ENCODE data around the gene SEMA3A.
"Not testable (repeated sequence)": the region's sequence is repeated elsewhere in the genome, so short reads cannot be mapped to it uniquely, and the experiment has no call there.

SEMA3A gene

DNA sequence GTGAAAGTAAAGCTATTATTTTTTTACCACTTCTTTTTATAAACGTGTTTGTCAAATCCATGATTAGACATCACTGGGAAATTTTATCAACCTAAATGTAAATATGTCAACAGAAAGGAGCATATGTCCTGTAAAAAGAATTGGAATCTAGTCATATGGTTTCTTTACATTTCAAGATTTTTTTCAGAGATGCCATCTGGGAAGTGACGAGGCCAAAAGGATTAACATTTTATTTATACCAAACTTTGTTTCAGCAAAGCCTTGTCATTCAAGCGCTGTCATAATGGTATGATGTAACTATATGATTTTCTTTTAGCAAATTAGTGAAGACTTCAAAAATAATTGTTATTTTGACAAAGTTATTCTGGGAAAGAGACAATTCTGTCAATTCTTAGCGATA, 117.3 kb downstream of the SEMA3A start:
- no peak overlapping the region for H3K4me3 ChIP-seq (ENCODE audit: insufficient read depth, low read depth, low read length)

DNA sequence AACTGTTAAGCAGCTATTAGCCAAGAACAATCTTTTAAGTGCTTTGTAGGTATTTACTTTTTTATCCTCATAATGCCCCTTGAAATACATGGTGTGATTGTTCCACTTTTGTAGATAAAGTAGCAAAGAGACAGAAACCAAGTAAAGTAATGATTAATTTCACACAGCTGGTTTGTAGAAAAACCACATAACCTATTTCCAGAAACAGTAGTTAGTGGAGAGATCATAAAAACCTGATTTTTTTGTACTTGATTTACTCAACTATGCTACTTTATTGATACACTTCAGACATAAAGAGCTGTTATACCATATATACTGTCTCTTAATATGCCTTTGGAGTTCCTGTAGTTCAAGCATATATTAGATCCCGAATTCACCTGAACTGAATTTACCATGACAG, 118.4 kb downstream of the SEMA3A start:
- Histone ChIP-seq H3K4me3 (ENCODE audit: insufficient read depth, low read depth, low read length) (no peak overlapping the region), H3K36me3 (ENCODE audit: control insufficient read depth, insufficient read depth, low read length) (no peaks in the 10 kb centered on the region), H3K27me3 (ENCODE audit: control insufficient read depth, insufficient read depth, low read length, poor library complexity, severe bottlenecking) (no peaks in the 10 kb centered on the region), H3K9me3 (ENCODE audit: control insufficient read depth, low read length) (no peaks in the 10 kb centered on the region), H3K4me1 (ENCODE audit: control insufficient read depth, insufficient read depth, low read length) (no peaks in the 10 kb centered on the region), H3K27ac (ENCODE audit: insufficient read depth, low read depth, low read length, poor library complexity, severe bottlenecking) (no peak overlapping the region)
- WGBS, 2 experiments = no CpG with 5 or more reads among the region's 1 CpG

More for the DNA sequence above, 117.3 kb downstream of the SEMA3A start:
- Histone ChIP-seq H3K27ac (ENCODE audit: insufficient read depth, low read depth, low read length, poor library complexity, severe bottlenecking) (no peak overlapping the region), H3K36me3 (ENCODE audit: control insufficient read depth, insufficient read depth, low read length) (no peaks in the 10 kb centered on the region), H3K4me1 (ENCODE audit: control insufficient read depth, insufficient read depth, low read length) (no peaks in the 10 kb centered on the region), H3K9me3 (ENCODE audit: control insufficient read depth, low read length) (no peaks in the 10 kb centered on the region), H3K27me3 (ENCODE audit: control insufficient read depth, insufficient read depth, low read length, poor library complexity, severe bottlenecking) (no peaks in the 10 kb centered on the region)
- 100% methylated on average over 3 of the region's 4 CpGs for WGBS, 2 experiments

DNA sequence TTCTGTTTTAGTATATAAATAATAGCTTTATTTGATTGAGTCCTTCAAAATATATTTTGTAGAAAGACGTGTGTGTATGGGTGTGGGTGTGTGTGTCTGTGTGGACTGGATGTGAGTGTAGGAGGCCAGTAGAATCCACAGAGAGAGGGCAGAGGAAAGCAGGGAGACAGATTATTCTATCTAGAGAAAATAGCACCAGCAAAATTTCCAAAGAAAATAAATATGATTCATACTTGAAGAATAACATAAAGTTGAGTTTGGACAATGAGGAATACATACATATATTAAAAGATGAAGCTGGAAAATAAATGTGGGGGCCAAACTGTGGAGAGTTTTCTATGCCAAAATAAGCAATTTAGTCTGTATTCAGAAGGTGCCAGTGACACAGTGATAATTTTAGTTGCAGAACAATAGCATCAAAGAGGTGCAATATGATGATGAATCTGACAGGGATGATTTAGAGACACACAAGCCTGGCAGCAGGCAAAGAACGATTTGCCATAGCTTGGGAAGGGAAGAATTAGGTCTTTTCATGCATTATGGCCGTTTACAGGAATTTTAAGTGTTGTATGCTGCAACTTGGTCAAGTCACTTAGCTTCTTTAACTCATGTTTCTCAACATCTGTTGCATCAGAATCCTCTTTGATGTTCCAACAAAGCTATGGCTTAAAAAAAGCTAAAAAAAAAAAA, 121.3 kb downstream of the SEMA3A start:
- 96% methylated on average over 3 of the region's 3 CpGs for WGBS, 2 experiments
- H3K9me3 ChIP-seq (ENCODE audit: control insufficient read depth, low read length) = no peaks in the 10 kb centered on the region
- no peaks in the 10 kb centered on the region for H3K27me3 ChIP-seq (ENCODE audit: control insufficient read depth, insufficient read depth, low read length, poor library complexity, severe bottlenecking)
- no peaks in the 10 kb centered on the region for H3K4me1 ChIP-seq (ENCODE audit: control insufficient read depth, insufficient read depth, low read length)
- H3K27ac ChIP-seq (ENCODE audit: insufficient read depth, low read depth, low read length, poor library complexity, severe bottlenecking) = no peak overlapping the region
- no peaks in the 10 kb centered on the region for H3K36me3 ChIP-seq (ENCODE audit: control insufficient read depth, insufficient read depth, low read length)
- no peak overlapping the region for H3K4me3 ChIP-seq (ENCODE audit: insufficient read depth, low read depth, low read length)

DNA sequence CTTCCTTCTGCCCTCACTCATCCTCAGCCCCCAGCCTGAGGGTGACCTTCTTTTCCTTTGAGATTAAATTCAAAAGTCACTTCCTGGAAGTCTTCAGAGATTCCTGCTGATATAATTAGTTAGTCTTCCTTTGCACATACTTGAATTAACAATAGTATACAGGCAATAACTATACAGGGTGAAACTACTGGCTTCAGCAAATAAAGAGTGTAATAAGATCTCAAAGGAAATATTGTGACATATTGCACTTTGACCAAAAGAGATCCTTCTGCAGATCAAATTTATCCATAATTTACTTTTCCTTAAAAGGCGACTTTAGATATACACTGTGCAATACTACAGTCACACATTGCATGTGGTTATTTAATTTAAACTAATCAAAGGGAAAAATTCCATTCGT, 123.8 kb downstream of the SEMA3A start:
- WGBS, 2 experiments = 67 to 89% methylated on average over 1 to 2 of the region's 2 CpGs
- H3K36me3 ChIP-seq (ENCODE audit: control insufficient read depth, insufficient read depth, low read length) = no peaks in the 10 kb centered on the region
- H3K27ac ChIP-seq (ENCODE audit: insufficient read depth, low read depth, low read length, poor library complexity, severe bottlenecking) = no peak overlapping the region

DNA sequence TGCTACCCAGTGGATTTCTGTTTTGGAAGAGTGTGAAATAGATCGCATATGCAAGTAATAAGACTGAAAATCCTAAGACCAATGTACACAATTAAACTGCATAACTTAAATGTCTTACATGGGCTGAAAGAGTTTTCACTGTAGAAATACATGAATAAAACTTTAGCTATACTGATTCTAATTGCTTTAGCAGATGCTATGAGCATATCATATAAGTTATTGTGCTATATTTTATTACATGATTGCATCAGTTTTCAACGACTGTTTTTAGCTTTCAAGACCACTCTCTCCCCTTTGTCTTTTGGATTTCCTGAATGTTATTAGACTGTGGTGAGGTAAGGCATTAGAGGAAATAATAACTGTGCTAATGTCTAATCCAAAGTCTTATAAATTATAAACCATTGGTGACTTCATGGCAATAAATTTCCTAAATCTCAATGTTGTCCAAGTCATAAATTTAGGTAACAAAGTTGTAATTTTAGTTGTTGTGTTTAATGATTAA, 124.5 kb downstream of the SEMA3A start:
- 80 to 100% methylated on average over 1 of the region's 2 CpGs for WGBS, 2 experiments
- no peaks in the 10 kb centered on the region for H3K9me3 ChIP-seq (ENCODE audit: control insufficient read depth, low read length)
- H3K36me3 ChIP-seq (ENCODE audit: control insufficient read depth, insufficient read depth, low read length) = no peaks in the 10 kb centered on the region
- no peak overlapping the region for H3K27ac ChIP-seq (ENCODE audit: insufficient read depth, low read depth, low read length, poor library complexity, severe bottlenecking)
- no peak overlapping the region for H3K4me3 ChIP-seq (ENCODE audit: insufficient read depth, low read depth, low read length)
- H3K4me1 ChIP-seq (ENCODE audit: control insufficient read depth, insufficient read depth, low read length) = no peaks in the 10 kb centered on the region
- H3K27me3 ChIP-seq (ENCODE audit: control insufficient read depth, insufficient read depth, low read length, poor library complexity, severe bottlenecking) = no peaks in the 10 kb centered on the region

More for the DNA sequence above, 123.8 kb downstream of the SEMA3A start:
- Histone ChIP-seq H3K9me3 (ENCODE audit: control insufficient read depth, low read length) (no peaks in the 10 kb centered on the region), H3K27me3 (ENCODE audit: control insufficient read depth, insufficient read depth, low read length, poor library complexity, severe bottlenecking) (no peaks in the 10 kb centered on the region), H3K4me1 (ENCODE audit: control insufficient read depth, insufficient read depth, low read length) (no peaks in the 10 kb centered on the region), H3K4me3 (ENCODE audit: insufficient read depth, low read depth, low read length) (no peak overlapping the region)

DNA sequence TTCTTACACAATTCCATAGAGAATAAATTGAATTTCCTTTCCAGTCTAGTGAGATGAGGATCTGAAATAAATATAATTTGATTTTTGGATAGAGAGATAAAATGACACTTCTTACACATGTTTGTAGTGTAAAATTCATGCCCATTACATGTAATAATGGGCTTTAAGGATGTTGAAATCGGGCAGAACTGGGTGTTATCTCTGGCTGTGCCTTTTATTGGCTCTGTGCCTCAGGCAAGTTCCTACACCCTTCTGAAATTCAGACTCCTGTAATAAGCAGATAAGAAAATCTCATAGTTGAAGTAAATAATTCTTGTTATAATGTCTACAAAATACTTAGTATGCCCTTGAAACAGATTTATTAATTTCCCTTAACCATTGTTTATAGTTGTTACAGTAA, 125.6 kb downstream of the SEMA3A start:
- H3K27ac ChIP-seq (ENCODE audit: insufficient read depth, low read depth, low read length, poor library complexity, severe bottlenecking) = no peak overlapping the region
- H3K4me1 ChIP-seq (ENCODE audit: control insufficient read depth, insufficient read depth, low read length) = no peaks in the 10 kb centered on the region
- H3K4me3 ChIP-seq (ENCODE audit: insufficient read depth, low read depth, low read length) = no peak overlapping the region
- H3K9me3 ChIP-seq (ENCODE audit: control insufficient read depth, low read length) = no peaks in the 10 kb centered on the region
- 92 to 100% methylated on average over 1 of the region's 1 CpG for WGBS, 2 experiments
- H3K27me3 ChIP-seq (ENCODE audit: control insufficient read depth, insufficient read depth, low read length, poor library complexity, severe bottlenecking) = no peaks in the 10 kb centered on the region
- H3K36me3 ChIP-seq (ENCODE audit: control insufficient read depth, insufficient read depth, low read length) = no peaks in the 10 kb centered on the region

DNA sequence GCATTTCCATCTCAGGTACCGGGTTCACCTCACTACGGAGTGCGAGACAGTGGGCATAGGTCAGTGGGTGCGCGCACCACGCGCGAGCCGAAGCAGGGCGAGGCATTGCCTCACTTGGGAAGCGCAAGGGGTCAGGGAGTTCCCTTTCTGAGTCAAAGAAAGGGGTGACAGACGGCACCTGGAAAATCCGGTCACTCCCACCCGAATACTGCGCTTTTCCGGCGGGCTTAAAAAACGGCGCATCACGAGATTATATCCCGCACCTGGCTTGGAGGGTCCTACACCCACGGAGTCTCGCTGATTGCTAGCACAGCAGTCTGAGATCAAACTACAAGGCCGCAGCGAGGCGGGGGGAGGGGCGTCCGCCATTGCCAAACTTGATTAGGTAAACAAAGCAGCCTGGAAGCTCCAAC, 132.1 kb downstream of the SEMA3A start:
- not testable (repeated sequence) for H3K4me1 ChIP-seq (ENCODE audit: control insufficient read depth, insufficient read depth, low read length); H3K9me3 ChIP-seq (ENCODE audit: control insufficient read depth, low read length); H3K27me3 ChIP-seq (ENCODE audit: control insufficient read depth, insufficient read depth, low read length, poor library complexity, severe bottlenecking); H3K27ac ChIP-seq (ENCODE audit: insufficient read depth, low read depth, low read length, poor library complexity, severe bottlenecking); H3K36me3 ChIP-seq (ENCODE audit: control insufficient read depth, insufficient read depth, low read length); H3K4me3 ChIP-seq (ENCODE audit: insufficient read depth, low read depth, low read length)
- WGBS, 2 experiments = 88 to 90% methylated on average over 28 of the region's 28 CpGs

DNA sequence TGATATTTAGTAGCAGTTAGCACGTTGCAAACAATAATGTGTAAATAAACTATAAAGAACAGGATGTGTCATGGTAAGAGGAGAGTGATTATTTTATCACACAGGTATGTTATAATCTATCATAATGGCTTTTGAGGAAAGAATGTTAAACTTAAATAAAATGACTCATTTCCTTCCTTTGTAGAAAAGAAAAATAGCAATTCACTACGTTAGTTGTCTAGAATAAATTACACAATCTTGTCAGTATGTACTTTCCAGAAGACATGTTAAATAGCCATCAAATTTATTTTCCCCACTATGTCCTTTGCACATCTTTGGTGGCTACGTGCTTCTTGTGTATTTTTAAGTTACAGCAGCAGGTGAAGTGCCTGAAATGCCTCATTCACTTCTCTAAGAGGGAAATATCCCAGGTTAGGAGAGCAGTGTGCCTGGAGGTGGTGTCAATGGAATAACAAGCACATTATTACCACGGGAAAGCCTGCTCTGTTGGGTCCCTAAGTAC, 133.8 kb downstream of the SEMA3A start:
- no peak overlapping the region for H3K4me3 ChIP-seq (ENCODE audit: insufficient read depth, low read depth, low read length)
- no peaks in the 10 kb centered on the region for H3K4me1 ChIP-seq (ENCODE audit: control insufficient read depth, insufficient read depth, low read length)
- 75 to 90% methylated on average over 3 to 4 of the region's 4 CpGs for WGBS, 2 experiments
- H3K36me3 ChIP-seq (ENCODE audit: control insufficient read depth, insufficient read depth, low read length) = no peaks in the 10 kb centered on the region
- no peak overlapping the region for H3K27ac ChIP-seq (ENCODE audit: insufficient read depth, low read depth, low read length, poor library complexity, severe bottlenecking)
- H3K27me3 ChIP-seq (ENCODE audit: control insufficient read depth, insufficient read depth, low read length, poor library complexity, severe bottlenecking) = no peaks in the 10 kb centered on the region
- H3K9me3 ChIP-seq (ENCODE audit: control insufficient read depth, low read length) = no peaks in the 10 kb centered on the region

DNA sequence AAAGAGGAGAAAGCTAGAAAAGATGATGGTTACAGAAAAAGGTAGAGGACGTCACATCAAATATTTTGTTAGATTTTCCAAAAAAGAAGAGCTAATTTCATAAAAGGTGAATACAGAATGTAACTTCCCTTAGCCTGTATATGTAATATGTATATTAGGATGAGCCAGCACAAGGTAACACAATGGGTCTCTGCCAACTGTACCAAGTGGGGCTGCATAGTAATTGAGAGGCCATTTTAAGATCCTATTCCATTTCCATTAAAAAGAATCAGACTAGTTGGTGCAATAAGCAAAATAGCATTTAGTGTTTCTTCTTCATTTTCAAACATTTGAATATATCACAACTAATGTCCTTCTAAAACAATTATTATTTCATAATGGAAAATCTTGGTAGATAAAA, 134.6 kb downstream of the SEMA3A start:
- Histone ChIP-seq H3K4me1 (ENCODE audit: control insufficient read depth, insufficient read depth, low read length) (no peaks in the 10 kb centered on the region), H3K9me3 (ENCODE audit: control insufficient read depth, low read length) (no peaks in the 10 kb centered on the region), H3K27me3 (ENCODE audit: control insufficient read depth, insufficient read depth, low read length, poor library complexity, severe bottlenecking) (no peaks in the 10 kb centered on the region), H3K27ac (ENCODE audit: insufficient read depth, low read depth, low read length, poor library complexity, severe bottlenecking) (no peak overlapping the region), H3K36me3 (ENCODE audit: control insufficient read depth, insufficient read depth, low read length) (no peaks in the 10 kb centered on the region), H3K4me3 (ENCODE audit: insufficient read depth, low read depth, low read length) (no peak overlapping the region)
- 100% methylated on average over 1 of the region's 1 CpG; no CpG with 5 or more reads in 1 of the 2 experiments for WGBS, 2 experiments

DNA sequence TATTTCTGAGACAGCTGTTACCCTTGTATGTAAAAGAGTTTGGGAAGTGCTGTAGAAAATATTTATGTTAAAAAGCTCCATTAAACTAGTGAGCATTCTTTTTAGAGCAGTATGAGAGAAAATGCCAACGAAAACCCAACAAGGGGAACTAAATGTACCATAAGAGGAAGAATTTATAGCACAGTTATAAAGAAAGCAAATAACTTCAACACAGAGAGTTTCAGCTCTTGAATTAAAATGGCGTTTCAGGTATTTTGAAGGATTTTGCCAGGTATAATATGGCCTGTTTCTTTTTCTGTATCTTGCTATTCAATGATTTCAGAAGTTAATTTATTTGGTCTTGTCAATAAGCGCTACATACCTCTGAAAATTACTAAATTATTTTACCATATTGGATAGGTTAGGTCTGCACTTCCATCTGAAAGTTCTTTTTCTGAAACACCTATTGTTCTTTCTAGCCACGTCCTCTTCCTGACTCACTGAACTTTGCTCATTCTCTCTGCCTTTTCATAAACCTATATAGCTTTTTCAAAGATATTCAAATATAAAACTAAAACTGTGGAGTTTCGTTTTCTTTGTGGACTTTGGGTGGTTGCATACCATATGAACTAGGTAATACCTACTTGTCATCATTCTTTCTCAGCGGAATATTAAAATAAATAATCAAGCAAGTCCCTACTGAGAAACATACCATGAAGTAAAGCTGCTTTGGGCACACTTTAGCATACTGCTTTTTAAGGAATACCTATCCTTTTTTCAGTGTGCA, 136.1 kb downstream of the SEMA3A start:
- H3K27ac ChIP-seq (ENCODE audit: insufficient read depth, low read depth, low read length, poor library complexity, severe bottlenecking) = no peak overlapping the region
- no peaks in the 10 kb centered on the region for H3K4me1 ChIP-seq (ENCODE audit: control insufficient read depth, insufficient read depth, low read length)
- no peaks in the 10 kb centered on the region for H3K36me3 ChIP-seq (ENCODE audit: control insufficient read depth, insufficient read depth, low read length)
- H3K27me3 ChIP-seq (ENCODE audit: control insufficient read depth, insufficient read depth, low read length, poor library complexity, severe bottlenecking) = no peaks in the 10 kb centered on the region
- WGBS, 2 experiments = 92 to 93% methylated on average over 3 to 6 of the region's 6 CpGs
- H3K4me3 ChIP-seq (ENCODE audit: insufficient read depth, low read depth, low read length) = no peak overlapping the region
- H3K9me3 ChIP-seq (ENCODE audit: control insufficient read depth, low read length) = no peaks in the 10 kb centered on the region
